Smooth muscle cell (in vitro differentiated cells): ENCODE measurements around the gene SRRM4. TPM values are rescaled to one million over a fixed set of nuclear protein-coding genes. Genes with fewer than 3 reads are reported as not detected.

ENCODE experiments used
- DNase-seq: peaks from one replicate; lab custom pipeline; 2025; ENCODE audit not compliant: unreplicated experiment; lab: John Stamatoyannopoulos, UW
- H2AFZ ChIP-seq: fragments of 200-600 bp; sonication (generic); 2 replicates; pipeline ENCODE4 v1.6.0; 2016; ENCODE audit warnings: antibody characterized with exemption, low read depth, mild to moderate bottlenecking
- H3F3A ChIP-seq: fragments of 200-600 bp; sonication (generic); 2 replicates; pipeline ENCODE4 v1.6.0; 2017; ENCODE audit warnings: antibody characterized with exemption, low read depth
- H3K27ac ChIP-seq: fragments of 200-600 bp; sonication (generic); 2 replicates; pipeline ENCODE4 v1.5.1; 2016; ENCODE audit warnings: low read depth, mild to moderate bottlenecking
- H3K27me3 ChIP-seq: fragments of 200-600 bp; sonication (generic); 2 replicates; pipeline ENCODE4 v1.6.1; 2016; ENCODE audit warnings: low read depth, mild to moderate bottlenecking
- H3K36me3 ChIP-seq: fragments of 200-600 bp; sonication (generic); 2 replicates; pipeline ENCODE4 v1.5.1; 2016; ENCODE audit warnings: low read depth
- H3K4me1 ChIP-seq: fragments of 200-600 bp; sonication (generic); 2 replicates; pipeline ENCODE4 v1.5.1; 2016; ENCODE audit warnings: low read depth
- H3K4me2 ChIP-seq: fragments of 200-600 bp; sonication (generic); 2 replicates; pipeline ENCODE4 v1.6.0; 2016; ENCODE audit warnings: mild to moderate bottlenecking
- H3K4me3 ChIP-seq: fragments of 200-600 bp; sonication (generic); 2 replicates; pipeline ENCODE4 v1.5.1; 2016; ENCODE audit warnings: mild to moderate bottlenecking
- H3K79me2 ChIP-seq: fragments of 200-600 bp; sonication (generic); 2 replicates; pipeline ENCODE4 v1.6.0; 2016; ENCODE audit warnings: low read depth, mild to moderate bottlenecking
- H3K9ac ChIP-seq: fragments of 200-600 bp; sonication (generic); 2 replicates; pipeline ENCODE4 v1.6.0; 2016; ENCODE audit warnings: low read depth
- H3K9me3 ChIP-seq: fragments of 200-600 bp; sonication (generic); replicated peaks from 2 replicates; pipeline ENCODE4 v1.5.1; 2016; ENCODE audit warnings: low read depth
- H4K20me1 ChIP-seq: fragments of 200-600 bp; sonication (generic); 2 replicates; pipeline ENCODE4 v1.6.0; 2016; ENCODE audit warnings: low read depth
- WGBS: methylation state at CpG from one replicate; pipeline ENCODE4 v1.1.7; 2016; ENCODE audit warnings: low lambda C conversion rate; 5-methylcytosine and 5-hydroxymethylcytosine counted together
- polyA plus RNA-seq: library from polyadenylated mRNA; unstranded; fragments of >200 nt; fragmentation: Nextera tagmentation; extraction: Ambion mirVana; gene quantifications from 2 replicates; pipeline ENCODE4 v1.2.1, GENCODE V29; 2016
- total RNA-seq: library from RNA; depleted of rRNA; stranded (reverse); fragments of >200 nt; gene quantifications from 2 replicates; pipeline ENCODE4 v1.2.3, GENCODE V29; 2014
- TF ChIP-seq, protein P1 (sequence below): fragments of 200-600 bp; sonication (generic); IDR thresholded peaks from 2 replicates; pipeline ENCODE4 v1.5.1; 2017; ENCODE audit warnings: borderline replicate concordance, mild to moderate bottlenecking, antibody characterized with exemption; ENCODE audit not compliant: insufficient read depth, poor library complexity, severe bottlenecking

Gene SRRM4
- total and polyA plus RNA-seq, 2 experiments from 2014 or later = 0.04 TPM; not detected in 1

DNA sequence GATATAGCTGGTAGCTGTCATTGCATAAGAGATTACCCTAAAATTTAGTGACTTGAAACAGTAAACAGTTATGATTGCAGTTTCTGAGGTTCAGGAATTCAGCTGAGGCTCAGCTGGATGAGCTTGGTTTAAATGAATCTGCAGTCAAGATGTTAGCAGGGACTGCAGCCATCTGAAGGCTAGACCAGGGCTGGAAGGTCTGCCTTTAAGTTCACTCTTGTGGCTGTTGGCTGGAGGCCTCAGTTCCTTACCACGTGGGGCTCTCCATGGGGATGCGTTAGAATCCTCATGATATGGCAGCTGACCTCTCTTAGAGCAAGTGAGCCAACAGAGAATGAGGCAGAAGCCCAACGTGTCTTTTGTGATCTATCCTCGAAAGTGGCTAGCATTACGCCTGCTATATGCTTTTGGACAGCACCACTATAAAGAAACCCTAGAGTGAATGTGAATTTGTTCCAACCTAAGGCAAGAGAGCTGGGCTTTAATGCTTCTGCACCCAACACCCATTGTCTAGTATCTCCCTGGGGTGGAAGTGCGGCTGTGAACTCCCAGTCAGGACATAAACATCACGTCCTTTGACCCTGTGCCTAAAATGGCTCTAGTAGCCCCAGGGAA is 223.4 kb downstream of the SRRM4 start:
- no peak overlapping the region for H3K4me3 ChIP-seq
- H3K9me3 ChIP-seq = no peaks in the 10 kb centered on the region
- no peaks in the 10 kb centered on the region for H3F3A ChIP-seq
- H3K4me2 ChIP-seq = no peak overlapping the region
- H3K27ac ChIP-seq = no peak overlapping the region
- no peak overlapping the region for H2AFZ ChIP-seq
- 79% methylated on average over 7 of the region's 7 CpGs for WGBS
- no peak for DNase-seq
- peaks cover 11% of the 10 kb centered on the region for H3K4me1 ChIP-seq
- H3K36me3 ChIP-seq = no peaks in the 10 kb centered on the region
- TF ChIP-seq, protein P1, sequence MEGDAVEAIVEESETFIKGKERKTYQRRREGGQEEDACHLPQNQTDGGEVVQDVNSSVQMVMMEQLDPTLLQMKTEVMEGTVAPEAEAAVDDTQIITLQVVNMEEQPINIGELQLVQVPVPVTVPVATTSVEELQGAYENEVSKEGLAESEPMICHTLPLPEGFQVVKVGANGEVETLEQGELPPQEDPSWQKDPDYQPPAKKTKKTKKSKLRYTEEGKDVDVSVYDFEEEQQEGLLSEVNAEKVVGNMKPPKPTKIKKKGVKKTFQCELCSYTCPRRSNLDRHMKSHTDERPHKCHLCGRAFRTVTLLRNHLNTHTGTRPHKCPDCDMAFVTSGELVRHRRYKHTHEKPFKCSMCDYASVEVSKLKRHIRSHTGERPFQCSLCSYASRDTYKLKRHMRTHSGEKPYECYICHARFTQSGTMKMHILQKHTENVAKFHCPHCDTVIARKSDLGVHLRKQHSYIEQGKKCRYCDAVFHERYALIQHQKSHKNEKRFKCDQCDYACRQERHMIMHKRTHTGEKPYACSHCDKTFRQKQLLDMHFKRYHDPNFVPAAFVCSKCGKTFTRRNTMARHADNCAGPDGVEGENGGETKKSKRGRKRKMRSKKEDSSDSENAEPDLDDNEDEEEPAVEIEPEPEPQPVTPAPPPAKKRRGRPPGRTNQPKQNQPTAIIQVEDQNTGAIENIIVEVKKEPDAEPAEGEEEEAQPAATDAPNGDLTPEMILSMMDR = no peak
- no peaks in the 10 kb centered on the region for H4K20me1 ChIP-seq
- no peak overlapping the region for H3K9ac ChIP-seq
- H3K79me2 ChIP-seq = no peaks in the 10 kb centered on the region
- H3K27me3 ChIP-seq = no peaks in the 10 kb centered on the region

DNA sequence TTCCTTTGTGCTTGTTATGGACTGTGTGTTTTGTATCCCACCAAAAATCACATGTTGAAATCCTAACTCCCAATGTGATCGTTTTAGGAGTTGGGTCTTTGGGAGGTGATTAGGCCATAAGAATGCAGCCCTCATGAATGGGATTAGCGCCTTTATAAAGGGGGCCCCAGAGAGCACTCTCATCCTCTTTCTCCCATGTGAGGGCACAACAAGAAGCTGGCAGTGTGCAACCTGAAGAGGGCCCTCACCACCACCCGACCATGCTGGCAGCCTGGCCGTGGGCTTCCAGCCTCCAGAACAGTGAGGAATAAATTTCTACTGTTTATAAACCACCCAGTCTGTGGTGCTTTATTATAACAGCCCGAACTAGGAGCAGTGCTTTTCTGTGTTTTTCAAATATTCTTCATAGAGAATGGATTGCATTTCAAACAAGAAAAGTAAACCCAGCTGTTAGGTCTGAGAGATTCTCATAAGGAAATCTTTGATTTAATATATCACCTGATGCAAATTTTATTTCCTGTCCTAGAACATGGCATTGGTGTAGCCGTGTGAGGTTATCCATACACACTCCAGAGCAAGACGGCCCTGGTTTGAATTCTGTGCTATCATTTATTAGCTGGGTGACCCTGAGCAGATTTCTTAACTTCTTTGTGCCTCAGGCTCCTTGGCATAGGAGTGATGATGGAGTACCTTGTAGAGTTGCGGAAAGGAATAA is 225.2 kb downstream of the SRRM4 start:
- Histone ChIP-seq H3K27ac (no peak overlapping the region), H3K4me1 (peaks cover 11% of the 10 kb centered on the region), H3K4me3 (no peak overlapping the region), H2AFZ (no peak overlapping the region), H3K36me3 (no peaks in the 10 kb centered on the region), H4K20me1 (no peaks in the 10 kb centered on the region), H3K27me3 (no peaks in the 10 kb centered on the region), H3K9ac (no peak overlapping the region), H3K79me2 (no peaks in the 10 kb centered on the region), H3K9me3 (no peaks in the 10 kb centered on the region), H3K4me2 (no peak overlapping the region), H3F3A (no peaks in the 10 kb centered on the region)
- no peak for DNase-seq
- 72% methylated on average over 8 of the region's 8 CpGs for WGBS
- TF ChIP-seq, protein P1 = no peak

DNA sequence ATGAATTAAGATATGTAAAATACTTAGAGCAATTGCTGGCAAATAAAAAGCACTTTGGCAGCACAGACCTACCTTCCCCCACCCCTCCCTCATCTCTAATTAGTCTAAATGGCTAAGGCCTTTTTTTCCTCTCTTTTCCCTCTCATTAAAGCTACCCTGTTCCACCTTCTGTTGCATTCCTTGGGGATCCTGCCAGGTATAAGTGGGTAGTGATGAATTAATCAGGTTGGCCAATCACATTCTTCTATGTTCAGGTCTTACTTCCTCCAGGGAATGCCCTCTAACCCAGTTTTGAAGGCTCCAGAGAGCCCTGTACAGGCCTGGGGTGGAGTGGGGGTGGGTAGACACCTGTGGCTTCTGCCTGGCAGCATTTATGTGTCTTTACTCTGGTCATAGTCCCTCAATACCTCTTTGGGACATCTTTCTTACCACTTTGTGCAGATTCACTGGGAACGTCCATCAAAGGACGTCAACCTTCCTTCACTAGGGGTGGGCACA is 225.8 kb downstream of the SRRM4 start:
- TF ChIP-seq, protein P1 = no peak

More for the DNA sequence above, 225.8 kb downstream of the SRRM4 start:
- H2AFZ ChIP-seq = no peak overlapping the region
- no peak for DNase-seq
- H3K4me3 ChIP-seq = no peak overlapping the region
- H3K27ac ChIP-seq = no peak overlapping the region
- H3F3A ChIP-seq = no peaks in the 10 kb centered on the region
- peaks cover 11% of the 10 kb centered on the region for H3K4me1 ChIP-seq
- no peaks in the 10 kb centered on the region for H3K79me2 ChIP-seq
- no peaks in the 10 kb centered on the region for H3K9me3 ChIP-seq
- no peak overlapping the region for H3K4me2 ChIP-seq
- no peak overlapping the region for H3K9ac ChIP-seq
- no peaks in the 10 kb centered on the region for H3K36me3 ChIP-seq
- H3K27me3 ChIP-seq = no peaks in the 10 kb centered on the region
- 81% methylated on average over 2 of the region's 2 CpGs for WGBS
- no peaks in the 10 kb centered on the region for H4K20me1 ChIP-seq
